NOMO-1 treated with dmso at 0.1 percent for 144 hours (cell line): ENCODE measurements around the gene CDK5RAP2.
A peak's percentile ranks its signal among the peaks of the same experiment; 100 is the strongest.

ENCODE experiments used
- DNase-seq: peaks from one replicate; lab custom pipeline; 2025; ENCODE audit not compliant: unreplicated experiment; lab: John Stamatoyannopoulos, UW

The CDK5RAP2 gene

DNA sequence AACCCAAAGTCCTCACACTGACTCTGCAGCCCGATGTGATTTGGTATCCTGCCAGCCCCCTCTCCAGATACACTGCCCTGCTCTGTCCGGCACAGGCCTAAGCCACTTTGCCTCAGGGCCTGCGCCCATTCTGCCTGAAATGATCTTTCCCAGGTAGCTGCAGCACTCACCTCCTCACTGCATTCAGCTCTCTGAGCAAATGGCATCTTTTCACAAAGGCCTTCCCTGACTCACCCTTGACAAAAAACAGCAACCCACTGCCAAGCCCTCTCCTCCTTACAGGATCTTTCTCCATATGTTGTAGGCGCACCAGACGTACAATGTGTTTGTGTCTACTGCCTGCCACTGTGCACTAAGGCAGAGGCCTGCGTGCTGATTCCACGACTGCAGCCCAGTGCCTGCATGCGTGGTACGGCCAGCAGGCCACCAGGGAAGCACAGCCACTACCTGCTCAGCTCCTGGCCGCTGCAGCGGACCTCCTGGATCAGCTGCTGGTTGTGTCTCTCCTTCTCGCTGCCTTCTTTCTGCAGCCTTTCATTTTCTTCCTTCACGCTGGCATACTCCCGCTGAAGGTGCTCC is 171.2 kb downstream of the CDK5RAP2 start:
- DNase-seq, result no peak

DNA sequence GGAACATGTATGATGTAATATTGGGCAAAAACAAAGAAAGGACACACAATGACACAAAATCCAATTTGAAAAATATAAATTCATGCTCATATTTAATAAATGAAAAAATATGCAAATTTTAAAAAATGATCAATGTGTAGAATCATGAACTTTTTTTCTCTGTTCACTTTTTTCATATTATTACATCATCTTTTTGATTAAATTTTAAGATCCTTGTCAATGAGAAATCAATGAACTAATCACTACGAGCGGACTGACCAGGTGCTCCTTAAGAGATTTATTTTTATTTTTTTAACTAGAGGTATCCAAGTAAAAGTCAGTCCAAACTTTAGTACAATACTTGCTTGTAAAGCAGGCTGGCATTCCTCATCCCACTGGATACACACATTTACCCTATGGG is 174.1 kb downstream of the CDK5RAP2 start:
- no peak for DNase-seq

DNA sequence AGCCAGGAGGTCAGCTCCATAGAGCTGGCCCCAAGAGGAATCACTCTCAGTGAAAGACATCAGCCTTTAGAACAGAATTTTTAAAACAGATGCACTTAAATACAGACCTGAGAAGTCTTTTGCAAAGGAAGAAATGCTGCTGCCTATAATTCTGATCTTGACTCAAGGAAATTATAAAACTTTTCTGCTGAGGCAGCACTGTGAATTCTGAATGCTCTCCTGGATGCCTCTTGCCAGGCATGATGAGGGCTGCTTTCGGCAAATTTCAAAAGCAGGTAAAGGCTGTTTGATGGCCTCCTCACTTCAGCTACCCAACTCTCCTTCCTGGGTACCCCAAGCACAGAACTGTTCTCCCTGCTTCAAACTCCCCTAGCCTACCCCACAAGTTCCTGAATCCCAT is 174.8 kb downstream of the CDK5RAP2 start:
- no peak for DNase-seq

DNA sequence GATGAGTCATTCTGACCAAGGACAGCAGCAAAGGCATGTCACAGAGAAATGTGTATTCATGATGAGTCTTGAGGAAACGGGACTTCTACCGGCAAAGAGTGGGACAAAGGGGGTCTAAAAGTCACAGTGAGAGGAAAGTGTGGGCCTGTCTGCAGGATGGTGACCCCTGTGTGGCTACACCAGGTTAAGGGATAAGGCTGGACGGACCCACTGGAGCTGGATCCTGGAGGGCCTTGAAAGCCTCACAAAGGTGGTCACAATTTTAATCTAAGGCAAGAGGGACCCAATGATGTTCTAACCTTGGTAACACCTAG is 176.5 kb downstream of the CDK5RAP2 start:
- DNase-seq, result no peak

DNA sequence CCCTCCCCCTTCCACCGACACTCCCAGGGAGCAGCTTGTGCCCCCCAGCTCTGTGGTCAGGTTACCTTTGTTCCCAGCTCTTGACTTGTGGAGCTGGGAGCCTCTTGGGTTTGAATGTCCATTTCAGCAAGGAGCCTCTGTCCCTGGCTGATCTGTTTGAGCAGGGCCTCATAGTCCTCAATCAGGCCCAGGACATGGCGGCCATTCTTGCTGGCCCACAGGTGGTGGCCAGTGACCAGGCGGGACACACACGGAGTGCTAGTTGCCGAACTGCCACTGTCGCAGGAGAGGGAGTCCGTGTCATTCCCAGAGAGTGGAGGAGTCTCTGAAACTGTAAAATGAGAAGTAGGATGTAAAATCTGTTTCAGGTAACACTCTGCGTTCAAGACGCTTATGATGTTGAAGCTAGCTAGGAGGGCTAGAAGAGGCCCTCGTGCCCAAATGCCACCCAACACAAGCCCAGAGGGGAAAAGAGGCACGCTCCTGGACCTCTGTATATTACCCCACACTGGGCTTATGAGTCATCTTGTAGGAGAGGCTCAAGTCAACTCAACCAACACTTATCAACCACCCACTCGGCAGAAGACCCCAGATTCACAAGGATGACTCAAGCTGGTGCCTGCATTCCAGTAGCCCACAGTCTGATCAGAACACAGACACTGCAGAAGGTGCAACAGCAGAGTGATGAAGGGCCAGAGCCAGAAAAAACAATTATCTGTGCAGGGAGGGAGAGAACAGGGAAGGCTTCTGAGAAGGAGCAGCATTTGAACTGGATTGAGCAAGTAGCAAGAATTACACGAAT is 177.0 kb downstream of the CDK5RAP2 start:
- DNase-seq, result peak; percentile 54

DNA sequence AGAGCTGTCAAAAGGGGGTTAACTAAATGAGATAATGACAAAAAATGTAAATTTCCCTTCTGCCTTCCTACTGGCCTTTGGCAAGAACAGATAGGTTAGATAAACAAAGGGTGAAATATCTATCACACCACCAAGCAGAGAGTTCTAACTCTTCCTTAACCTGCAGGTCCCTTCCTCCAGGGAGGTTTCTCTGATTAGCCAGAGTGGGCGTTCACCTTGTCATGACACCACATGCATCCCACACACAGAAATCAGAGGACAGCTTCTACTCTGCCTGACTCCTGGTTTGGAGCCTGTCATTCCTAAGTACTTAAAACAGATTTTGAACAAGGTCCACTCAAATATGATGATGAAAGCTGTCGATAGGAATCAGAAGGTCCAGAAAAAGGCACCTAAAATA is 180.0 kb downstream of the CDK5RAP2 start:
- no peak for DNase-seq

DNA sequence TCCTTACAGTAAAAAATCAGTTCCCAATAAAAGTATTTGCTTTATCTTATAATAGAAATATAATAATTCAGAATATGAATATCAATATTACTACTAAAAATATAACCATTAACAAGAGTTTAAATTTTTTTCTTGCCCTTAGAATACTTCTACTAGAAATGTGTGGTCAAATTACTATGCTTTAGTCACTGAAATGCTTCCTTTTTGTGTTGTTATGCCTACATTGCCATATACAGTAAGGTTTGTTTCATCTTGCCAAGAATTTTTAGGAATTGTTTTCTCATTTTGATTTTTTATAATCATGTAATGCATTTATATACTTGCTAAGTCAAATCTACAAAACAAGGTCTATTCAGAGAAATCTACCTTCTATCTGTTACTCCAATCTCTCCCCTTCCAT is 181.7 kb downstream of the CDK5RAP2 start:
- no peak for DNase-seq

DNA sequence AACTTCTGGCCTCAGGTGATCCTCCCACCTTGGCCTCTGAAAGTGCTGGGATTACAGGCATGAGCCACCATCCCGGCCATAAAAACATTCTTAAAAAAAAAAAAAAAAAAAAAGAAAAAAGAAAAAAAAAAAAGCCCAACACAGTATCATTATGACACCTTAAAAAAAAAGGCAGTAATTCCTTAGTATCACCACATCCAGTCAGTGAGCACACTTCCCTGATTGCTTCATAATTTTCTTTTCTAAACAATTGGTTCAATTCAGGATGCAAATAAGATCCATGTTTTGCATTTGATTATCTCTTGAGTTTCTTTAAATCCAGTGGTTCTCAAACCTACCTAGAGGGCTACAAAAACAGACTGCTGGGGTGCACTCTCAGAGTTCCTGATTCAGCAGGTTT is 182.5 kb downstream of the CDK5RAP2 start:
- DNase-seq, result no peak

DNA sequence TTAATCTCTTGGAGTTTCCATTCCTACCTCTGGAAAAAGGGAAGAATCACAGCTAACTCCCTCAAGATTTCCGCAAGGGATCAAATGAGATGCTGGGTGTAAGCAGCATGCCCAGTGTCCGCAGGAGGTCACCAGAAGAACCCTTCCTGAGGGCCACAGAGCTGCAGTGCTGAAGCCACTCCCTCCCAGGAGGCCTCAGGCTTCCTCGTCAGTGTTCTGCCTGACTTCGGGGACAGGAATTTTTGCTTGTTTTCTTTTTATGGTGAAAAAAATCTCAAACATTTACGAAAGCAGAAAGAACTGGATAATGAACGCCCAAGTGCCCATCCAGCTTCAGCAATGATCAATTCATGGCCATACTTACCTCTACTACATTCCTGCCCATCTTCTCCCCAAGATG is 183.0 kb downstream of the CDK5RAP2 start:
- no peak for DNase-seq

DNA sequence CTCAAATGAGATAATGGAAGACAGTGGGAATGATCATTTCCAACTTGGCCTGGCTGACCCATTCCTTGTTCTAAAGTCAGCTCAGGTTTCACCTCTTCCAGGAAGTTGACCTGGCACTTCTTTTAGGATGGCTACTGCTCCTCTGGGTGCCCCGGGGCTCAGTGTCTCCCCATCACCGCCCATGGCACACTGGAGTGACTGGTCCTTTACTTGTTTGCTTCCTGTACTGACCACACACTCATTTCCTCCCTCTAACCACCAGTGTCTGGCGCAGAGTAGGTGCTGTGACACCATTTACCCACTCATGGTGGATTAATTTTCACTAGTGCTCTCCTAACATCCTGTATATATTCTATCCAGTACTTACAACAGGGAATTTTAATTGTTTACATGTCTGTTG is 183.5 kb downstream of the CDK5RAP2 start:
- DNase-seq, result no peak

DNA sequence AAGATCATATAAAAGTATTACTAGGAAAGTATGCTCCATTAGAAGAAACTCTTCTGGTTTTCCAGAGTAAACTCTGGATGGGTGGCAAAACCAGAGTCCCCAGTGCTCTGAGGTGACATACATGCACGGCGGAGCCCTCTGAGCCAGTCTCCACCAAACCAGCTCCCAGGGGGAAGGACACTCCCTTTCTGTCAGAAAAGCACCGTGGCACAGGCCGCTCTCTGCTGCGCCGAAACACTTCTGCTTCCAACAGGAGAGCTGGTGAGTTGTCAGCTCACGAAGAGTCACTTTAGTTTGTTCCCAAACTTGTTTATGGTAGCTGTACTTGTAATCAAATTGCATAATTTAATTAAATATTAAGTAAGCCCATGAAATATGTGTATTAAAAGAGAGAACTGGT is 184.6 kb downstream of the CDK5RAP2 start:
- DNase-seq, result no peak

DNA sequence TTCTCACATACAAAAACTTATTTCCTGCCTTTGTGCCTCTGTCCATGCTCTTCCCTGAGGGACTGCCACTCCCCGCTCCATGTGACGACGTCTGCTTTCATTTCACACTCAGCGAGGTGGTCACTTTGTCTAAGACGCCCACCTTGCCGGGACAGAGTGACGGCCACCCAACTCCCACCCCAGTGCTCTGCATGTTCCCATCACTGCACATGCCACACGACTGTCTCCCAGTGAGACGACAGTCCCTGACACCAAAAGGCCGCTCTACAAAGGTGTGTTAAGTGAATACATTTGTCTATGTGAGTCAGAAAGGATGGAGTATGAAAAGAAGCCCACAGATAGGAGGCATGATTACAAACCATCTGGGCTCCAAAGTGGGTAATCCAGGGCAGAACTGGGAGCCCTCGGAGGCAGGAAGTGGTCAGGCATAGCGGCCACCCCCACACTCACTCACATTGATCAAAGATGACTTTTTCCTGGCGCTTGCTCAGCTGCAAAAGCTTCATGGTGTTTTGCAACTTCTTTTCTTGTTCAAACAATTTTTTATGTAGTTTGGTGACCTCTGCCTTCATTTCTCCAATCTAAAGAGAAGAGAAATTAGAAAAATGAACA is 185.8 kb downstream of the CDK5RAP2 start:
- DNase-seq, result no peak

DNA sequence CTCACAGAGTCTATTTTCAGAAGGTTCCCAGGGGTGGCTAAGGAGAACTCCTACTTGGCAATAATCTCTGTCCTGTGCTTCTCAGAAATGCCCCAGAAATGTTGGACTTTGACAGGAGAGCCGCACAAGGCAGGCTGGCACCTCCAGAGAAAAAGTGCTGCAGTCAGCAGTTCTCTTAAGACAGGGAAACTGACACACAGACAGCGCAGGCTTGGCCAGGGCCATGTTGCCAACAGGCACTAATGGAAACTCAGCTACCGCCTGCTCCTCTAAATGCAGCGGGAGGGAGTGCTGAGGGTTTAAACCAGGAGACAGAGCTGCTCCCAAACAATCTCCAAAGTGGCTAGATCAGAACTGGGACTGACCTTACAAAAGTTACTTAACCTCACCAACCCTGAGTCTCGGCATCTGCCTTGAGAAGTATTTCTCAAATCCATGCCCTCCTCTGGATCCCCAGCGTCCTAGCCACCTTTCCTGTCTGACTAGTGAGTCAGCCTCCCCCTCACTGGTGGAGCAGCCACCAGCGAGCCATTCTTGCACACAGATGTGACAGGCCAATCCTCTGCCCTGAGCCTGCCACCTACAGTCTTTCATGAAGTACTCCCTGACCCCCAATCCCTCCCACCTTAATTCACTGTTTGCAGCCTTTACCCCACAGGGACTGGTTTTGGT is 186.4 kb downstream of the CDK5RAP2 start:
- no peak for DNase-seq

DNA sequence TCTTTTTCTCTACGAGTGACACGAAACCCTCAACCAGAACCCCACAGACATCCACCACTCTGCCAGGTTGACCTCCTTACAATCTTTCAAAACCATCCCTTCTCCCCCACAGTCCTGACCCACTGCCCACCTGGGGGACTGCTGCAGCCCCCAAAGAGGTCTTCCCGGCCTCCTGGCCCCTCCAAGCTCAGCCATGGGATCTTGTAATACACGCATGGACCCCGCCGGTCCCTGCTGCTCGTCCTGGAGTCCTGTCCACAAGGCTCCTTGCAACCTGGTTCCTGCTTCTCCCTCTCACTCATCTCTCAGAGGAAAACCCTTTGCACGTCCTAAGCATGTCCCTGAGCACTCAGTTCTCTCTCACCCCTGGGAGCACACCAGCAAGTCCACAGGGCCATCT is 187.3 kb downstream of the CDK5RAP2 start:
- no peak for DNase-seq

DNA sequence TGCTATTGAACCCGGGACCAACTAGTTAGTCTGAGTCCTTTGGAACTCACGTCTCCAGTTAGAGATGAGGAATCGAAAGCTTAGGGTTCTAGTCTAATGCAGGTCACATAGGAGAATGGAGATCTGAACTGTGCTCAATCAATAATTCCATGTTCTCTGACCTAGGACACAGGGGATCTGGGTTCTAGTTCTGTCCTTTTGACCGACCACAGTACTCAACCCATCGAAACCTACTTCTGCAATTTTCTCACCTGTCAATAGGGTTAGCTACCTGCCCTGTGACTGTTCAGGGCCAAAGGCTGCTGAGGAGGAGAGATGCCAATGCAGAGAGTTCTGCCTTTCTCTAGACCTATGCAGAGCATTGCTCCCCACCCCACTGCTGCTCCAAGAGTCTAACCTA is 187.7 kb downstream of the CDK5RAP2 start:
- no peak for DNase-seq

DNA sequence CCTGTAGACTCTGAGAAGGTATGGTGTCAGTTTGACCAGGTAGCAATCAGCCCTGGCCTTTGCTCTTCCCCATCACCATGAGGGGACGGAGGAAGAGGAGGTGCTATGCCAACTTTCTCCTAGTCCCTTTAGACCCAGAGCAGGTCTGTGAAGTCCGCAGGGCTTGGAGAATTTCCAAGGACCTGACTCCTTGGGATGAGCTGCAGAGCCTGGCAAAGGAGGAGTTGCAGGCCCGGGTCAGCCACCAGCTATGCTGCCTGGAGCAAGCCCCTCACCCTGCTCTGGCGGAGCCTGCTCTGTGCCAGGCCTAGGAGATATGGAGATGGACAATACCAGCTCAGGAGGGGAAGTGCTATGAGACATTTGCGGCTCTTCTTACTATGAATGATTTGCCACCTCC is 188.3 kb downstream of the CDK5RAP2 start:
- DNase-seq, result no peak

DNA sequence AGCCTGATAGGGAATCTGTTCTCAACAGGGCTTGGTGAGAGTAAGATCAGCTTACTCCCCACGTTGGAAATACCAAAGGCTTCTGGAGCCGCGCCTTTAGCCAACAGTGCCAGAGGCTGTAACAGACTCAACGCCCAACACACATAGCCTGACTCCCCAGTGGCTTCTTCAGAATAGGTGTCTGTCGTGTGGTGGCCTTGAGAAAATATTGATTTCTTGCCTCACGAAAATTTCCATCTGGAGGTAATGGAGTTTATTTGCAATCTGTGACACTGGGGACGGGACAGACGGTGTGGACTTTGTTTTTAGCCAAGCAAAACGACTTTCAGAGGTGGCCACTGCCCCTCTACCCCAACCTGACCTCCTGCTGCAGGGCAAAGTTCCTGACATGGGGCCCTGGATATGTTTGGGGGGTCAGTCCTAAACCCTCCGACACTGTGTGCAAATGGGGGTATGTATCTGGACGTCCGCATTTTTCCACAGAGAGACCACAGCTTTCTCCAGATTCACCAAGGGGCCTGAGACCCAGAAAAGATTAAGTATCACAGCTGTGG is 189.3 kb downstream of the CDK5RAP2 start:
- no peak for DNase-seq

DNA sequence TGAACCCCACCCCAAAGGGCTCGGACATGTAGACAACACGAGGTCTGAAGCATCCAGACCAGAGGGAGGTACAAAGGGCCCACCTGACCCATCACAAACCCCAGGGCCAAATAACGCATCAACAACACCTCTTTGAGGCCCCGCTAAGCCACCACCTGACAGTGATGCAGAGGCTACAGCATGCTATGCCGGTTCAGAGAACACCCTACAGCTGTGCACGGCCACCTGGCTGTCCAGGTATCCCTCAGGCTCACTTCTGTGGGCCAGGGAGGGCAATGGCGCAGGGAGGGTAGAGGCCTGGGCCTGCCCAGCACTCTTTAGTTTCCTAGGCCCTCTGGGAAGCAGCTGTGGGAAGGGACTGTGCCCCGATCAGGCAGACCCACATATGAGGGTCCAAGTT is 190.1 kb downstream of the CDK5RAP2 start:
- no peak for DNase-seq

DNA sequence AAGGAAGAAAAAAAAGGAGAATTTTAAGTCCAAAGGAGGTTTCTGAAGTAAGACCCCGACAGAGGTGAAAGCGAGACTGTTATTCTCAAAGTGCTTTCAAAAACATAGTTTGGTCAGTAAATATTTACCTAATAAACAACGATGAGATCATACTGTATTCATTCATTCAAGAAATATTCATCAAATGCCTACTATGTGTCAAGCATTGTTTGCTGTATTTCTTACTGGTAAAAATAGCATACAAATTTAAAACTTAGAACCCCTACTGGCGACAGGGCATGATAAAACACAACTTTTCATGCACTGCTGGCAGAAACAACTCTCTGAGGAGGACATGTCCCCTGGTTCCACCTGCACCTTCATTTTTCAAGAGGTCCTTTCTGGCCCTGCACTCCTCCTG is 190.7 kb downstream of the CDK5RAP2 start:
- no peak for DNase-seq

DNA sequence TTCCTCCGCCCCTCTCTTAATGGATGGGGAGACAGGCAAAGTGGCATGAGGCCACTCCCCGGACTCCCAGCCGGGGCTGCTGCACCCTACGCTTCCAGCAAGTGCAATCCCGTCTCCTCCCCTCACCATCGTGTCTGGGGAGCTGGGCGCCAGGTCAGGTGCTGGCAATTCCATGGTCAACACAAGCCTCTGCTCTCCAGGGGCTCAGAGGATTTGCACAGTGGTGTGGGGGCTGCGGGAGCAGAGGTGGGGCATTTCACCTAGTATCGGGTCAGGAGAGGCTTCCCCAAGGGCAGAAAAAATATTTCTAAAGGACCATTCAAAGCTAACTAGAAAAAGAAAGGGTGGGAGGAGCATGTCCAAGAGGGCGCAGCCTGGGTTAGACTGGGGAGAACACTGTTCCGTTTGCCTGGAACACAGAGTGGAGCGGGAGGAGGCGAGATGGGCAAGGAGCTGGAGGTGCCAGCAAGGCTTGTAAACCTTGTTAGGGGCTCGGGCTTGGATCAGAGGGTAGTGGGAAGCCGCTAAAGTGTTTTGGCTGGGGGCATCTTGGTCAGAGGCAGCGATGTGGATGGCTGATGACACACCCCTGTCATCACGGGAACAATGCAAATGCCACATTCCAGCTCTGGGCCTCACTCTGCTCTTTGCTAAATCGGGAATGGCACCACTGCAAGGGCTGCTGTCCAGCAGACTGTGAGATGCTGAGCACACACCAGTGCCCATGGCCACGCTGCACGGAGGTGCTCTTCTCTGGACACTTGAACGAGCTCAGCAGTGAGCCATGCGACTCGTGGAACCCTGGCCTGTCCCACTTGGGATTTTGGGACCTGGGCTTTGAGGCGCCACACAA is 191.7 kb downstream of the CDK5RAP2 start:
- no peak for DNase-seq
